Fibroblast of skin of right quadriceps (primary cell): Measurements from ENCODE around the gene YRDC.

Experiments used
- DNase-seq: peaks from one replicate; pipeline ENCODE4 v3.0.0-alpha.2; 2013

YRDC gene

GRCh38 chr1:37765916-37766664, 41.9 kb downstream of the YRDC start:
- no peak for DNase-seq

GRCh38 chr1:37764888-37765441, 43.0 kb downstream of the YRDC start, which contains the start of gene EPHA10:
Gene EPHA10, minus strand, starts transcription at chr1:37765120. Its CDS starts 54 bp downstream, at chr1:37765066.
- no peak for DNase-seq

GRCh38 chr1:37764414-37764825, 43.6 kb downstream of the YRDC start:
- peak; percentile 39 for DNase-seq

- DNase-seq, result no peak
Observed at GRCh38 chr1:37763791-37764413, 44.1 kb downstream of the YRDC start.

GRCh38 chr1:37762516-37762915, 45.5 kb downstream of the YRDC start:
- DNase-seq, result no peak

- DNase-seq, result no peak
Observed at GRCh38 chr1:37761416-37762095, 46.5 kb downstream of the YRDC start.

- no peak for DNase-seq
Observed at GRCh38 chr1:37759451-37759850, 48.6 kb downstream of the YRDC start.

GRCh38 chr1:37755951-37756560, 52.0 kb downstream of the YRDC start:
- DNase-seq, result no peak

GRCh38 chr1:37755290-37755689, 52.7 kb downstream of the YRDC start:
- DNase-seq, result no peak

- no peak for DNase-seq
Observed at GRCh38 chr1:37753473-37754321, 54.3 kb downstream of the YRDC start.
